VCaP (cell line): Measurements from ENCODE around the gene ZNF2.
A peak's percentile ranks its signal among the peaks of the same experiment; 100 is the strongest.

Experiments used
- H3K27ac ChIP-seq: fragments of 450-650 bp; 2 replicates; pipeline ENCODE4 v1.5.1; 2017
- CTCF ChIP-seq: fragments of 450-650 bp; conservative IDR thresholded peaks from 2 replicates; pipeline ENCODE4 v1.5.1; 2017; ENCODE audit warnings: mild to moderate bottlenecking, moderate library complexity

Gene ZNF2

GRCh38 chr2:95158441-95158840 lies 7.2 kb upstream of the ZNF2 start:
- peak overlapping the region; percentile 72; the same call in 1 of the 2 replicates for H3K27ac ChIP-seq
- no peak for TF ChIP-seq CTCF

GRCh38 chr2:95158891-95159619 lies 6.6 kb upstream of the ZNF2 start:
- TF ChIP-seq CTCF, result no peak
- peak overlapping the region; percentile 72; the same call in 1 of the 2 replicates for H3K27ac ChIP-seq

- peak within 1 kb of the TSS; percentile 72; the same call in 1 of the 2 replicates for H3K27ac ChIP-seq
- no peak for TF ChIP-seq CTCF
Observed at GRCh38 chr2:95159690-95160449, 5.7 kb upstream of the ZNF2 start, which contains the start of gene ZNF514. Gene ZNF514, minus strand, starts transcription at chr2:95159848. Its CDS starts 6,595 bp downstream, at chr2:95153253.

- peak overlapping the region; percentile 90 for H3K27ac ChIP-seq
- no peak for TF ChIP-seq CTCF
Observed at GRCh38 chr2:95165030-95165370, 609 bp upstream of the ZNF2 start.

- H3K27ac ChIP-seq, result peak overlapping the region; percentile 90
- TF ChIP-seq CTCF, result no peak
Observed at GRCh38 chr2:95166065-95166763, 605 bp downstream of the ZNF2 start.

- H3K27ac ChIP-seq, result no peak overlapping the region
- no peak for TF ChIP-seq CTCF
Observed at GRCh38 chr2:95171902-95172301, 6.3 kb downstream of the ZNF2 start.

GRCh38 chr2:95174031-95174542 lies 8.5 kb downstream of the ZNF2 start:
- TF ChIP-seq CTCF, result no peak
- H3K27ac ChIP-seq, result no peak overlapping the region
